Jurkat, Clone E6-1 (cell line): ENCODE data around the gene OVCA2.

Source experiments
- DNase-seq: peaks from one replicate; pipeline ENCODE4 v3.0.0-alpha.2; 2011; ENCODE audit warnings: low read depth, low spot score
- H3K4me3 ChIP-seq: 2 replicates; pipeline ENCODE4 v1.5.1; 2011; ENCODE audit warnings: mild to moderate bottlenecking, low read length, control low read depth, moderate library complexity

The OVCA2 gene

DNA sequence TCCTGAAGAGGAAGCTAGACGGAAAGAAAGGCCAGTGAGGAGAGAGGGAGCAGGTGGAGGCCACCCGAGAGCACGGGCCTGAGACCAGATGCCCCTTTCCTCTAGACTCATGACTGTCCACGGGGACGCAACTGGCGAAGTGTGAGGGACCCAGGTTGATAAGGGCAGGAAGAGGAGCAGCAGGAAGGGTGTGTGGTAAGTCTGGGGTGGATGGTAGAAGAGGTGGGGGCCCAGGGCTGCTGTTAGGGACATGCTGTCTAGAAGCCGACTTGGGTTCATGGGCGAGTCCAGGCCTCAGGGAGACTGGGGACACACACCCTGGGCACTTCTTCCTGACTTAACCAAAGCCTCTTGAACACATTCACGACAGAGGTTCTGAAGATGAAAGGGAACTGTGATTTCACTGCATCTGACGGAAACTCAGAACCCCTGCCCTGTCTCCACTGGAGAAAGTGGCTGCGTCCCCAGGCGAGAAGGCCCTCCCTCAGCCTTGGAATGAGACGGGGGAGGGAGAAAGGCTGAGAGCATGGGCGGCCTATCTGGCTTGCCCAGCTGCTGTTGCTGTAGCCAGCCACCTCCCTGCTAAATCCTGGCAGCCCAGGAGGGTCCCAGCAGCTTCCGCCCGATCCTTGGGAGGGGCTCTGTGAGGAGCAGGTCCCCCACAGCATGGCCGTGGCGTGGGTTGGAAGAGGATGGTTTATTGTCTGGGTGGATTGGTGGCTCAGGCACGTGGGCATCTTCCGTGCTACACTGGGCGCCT lies 19.0 kb downstream of the OVCA2 start:
- no peak for DNase-seq
- H3K4me3 ChIP-seq, result no peak overlapping the region

- DNase-seq, result no peak
These were observed 19.7 kb downstream of the OVCA2 start for GRCh38 chr17:2061441-2061958.

GRCh38 chr17:2062571-2063183 lies 20.9 kb downstream of the OVCA2 start:
- no peak for DNase-seq
- H3K4me3 ChIP-seq, result no peak overlapping the region

More at GRCh38 chr17:2061441-2061958, 19.7 kb downstream of the OVCA2 start:
- H3K4me3 ChIP-seq, result no peak overlapping the region

DNA sequence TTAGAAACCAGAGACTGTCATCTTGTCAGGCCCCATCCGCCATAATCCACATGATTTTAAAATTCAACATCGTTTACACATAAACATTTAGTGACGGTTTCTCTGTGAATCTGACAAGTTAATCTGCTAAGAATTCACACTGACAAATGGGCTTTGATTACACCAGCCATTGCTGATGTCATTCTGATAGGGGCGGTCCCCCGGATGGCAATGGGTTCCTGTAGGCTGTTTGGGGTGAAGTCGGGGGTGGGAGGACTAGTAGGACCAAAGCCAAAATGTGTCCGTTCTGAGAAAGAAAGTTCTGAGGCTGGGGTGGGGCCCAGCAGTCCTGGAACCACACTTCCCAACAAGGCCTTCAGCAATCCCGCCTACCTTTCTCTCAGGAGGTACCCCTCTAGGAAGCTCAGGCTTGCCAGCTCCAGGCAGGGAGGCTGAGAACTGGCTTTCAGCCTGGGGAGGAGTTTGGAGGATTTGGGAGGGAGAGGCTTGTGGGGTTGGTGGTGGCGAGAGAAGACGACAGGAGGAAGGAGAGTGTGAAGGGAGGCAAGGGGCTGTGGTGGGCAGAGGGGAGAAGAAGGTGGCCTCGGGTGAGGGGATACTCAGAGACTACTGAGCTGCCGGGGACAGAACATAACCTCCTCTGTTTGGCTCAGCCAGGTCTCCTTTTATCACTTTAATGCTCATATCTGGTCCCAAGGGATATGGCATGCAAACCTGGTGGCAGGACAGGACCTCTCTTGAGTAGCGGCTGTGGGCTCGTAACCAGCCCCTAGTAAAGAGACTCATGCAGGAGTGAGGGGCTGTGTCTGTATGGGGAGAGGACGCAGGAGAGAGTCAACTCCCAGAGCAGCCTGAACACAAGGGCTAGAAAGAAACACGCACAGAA lies 21.7 kb downstream of the OVCA2 start:
- DNase-seq, result no peak
- H3K4me3 ChIP-seq, result no peak overlapping the region

DNA sequence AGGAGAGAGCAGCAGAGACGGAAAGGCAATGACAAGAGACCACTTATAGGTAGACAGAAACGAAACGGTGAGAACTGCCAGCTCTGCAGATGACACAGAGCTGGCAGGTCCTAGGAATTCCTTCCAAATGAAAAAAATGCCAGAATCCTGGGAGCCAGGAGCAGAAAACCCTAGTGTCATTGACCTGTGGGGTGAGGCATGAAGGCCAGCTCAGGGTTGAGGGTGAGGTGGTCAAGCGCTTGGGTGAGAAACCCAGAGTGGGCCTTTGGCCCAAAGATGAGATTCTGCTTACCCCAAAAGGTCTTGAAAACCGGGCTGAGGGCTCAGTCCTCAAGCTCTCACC lies 22.3 kb downstream of the OVCA2 start:
- DNase-seq, result no peak
- no peak overlapping the region for H3K4me3 ChIP-seq

DNA sequence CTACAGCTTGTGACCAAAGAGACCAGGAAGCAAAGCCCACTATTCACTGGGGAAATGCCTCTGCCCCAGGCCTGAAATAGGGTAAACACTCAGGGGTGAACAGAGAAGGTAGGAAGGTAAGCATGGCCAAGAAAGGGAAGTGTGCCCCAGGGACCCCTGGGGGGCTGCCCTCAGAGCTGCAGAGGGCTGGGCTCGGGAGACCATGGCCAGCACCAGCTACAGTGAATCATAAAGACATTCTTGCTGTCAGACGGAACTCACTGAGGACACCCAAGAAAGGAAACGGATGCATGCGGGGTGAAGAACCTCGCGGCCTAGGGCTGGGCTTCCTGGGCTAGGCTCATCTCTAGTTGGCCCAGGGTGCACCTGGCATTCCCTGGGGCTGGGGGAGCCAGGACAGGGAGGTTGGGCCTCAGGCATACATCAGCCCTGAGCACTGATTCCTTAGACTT lies 22.7 kb downstream of the OVCA2 start:
- DNase-seq, result no peak
- no peak overlapping the region for H3K4me3 ChIP-seq

GRCh38 chr17:2064980-2065785 lies 23.4 kb downstream of the OVCA2 start:
- H3K4me3 ChIP-seq, result no peak overlapping the region
- DNase-seq, result peak; percentile 63

GRCh38 chr17:2065949-2066400 lies 24.2 kb downstream of the OVCA2 start:
- no peak overlapping the region for H3K4me3 ChIP-seq

GRCh38 chr17:2067048-2067561 lies 25.3 kb downstream of the OVCA2 start:
- DNase-seq, result no peak
- peak overlapping the region; percentile 47 for H3K4me3 ChIP-seq

More at GRCh38 chr17:2065949-2066400, 24.2 kb downstream of the OVCA2 start:
- no peak for DNase-seq

DNA sequence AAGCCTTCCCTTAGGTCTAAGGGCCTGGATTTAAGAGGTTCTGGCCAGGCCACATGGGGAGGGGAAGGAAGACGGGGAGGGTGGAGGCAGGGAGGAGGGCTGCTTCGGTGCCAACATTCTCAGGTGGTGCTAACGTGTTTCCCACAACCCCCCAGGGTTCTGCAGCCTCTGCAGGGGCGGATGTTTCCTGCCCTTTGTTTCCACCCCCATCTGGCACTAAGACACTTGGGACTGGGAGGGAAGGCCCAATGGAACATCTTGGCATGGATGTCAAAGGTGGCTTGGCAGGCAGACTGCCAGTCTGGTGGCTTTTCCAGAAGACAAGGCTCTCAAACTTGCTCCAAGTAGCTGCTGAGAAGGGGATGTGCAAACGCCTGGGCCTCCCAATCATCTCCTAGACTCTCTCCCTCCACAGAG lies 25.8 kb downstream of the OVCA2 start:
- peak overlapping the region; percentile 47 for H3K4me3 ChIP-seq
- DNase-seq, result peak; percentile 91

GRCh38 chr17:2068031-2068518 lies 26.3 kb downstream of the OVCA2 start:
- DNase-seq, result peak; percentile 62
- H3K4me3 ChIP-seq, result peak overlapping the region; percentile 47

- DNase-seq, result peak; percentile 74
- peak overlapping the region; percentile 47 for H3K4me3 ChIP-seq
These were observed 26.8 kb downstream of the OVCA2 start for GRCh38 chr17:2068519-2069051.

DNA sequence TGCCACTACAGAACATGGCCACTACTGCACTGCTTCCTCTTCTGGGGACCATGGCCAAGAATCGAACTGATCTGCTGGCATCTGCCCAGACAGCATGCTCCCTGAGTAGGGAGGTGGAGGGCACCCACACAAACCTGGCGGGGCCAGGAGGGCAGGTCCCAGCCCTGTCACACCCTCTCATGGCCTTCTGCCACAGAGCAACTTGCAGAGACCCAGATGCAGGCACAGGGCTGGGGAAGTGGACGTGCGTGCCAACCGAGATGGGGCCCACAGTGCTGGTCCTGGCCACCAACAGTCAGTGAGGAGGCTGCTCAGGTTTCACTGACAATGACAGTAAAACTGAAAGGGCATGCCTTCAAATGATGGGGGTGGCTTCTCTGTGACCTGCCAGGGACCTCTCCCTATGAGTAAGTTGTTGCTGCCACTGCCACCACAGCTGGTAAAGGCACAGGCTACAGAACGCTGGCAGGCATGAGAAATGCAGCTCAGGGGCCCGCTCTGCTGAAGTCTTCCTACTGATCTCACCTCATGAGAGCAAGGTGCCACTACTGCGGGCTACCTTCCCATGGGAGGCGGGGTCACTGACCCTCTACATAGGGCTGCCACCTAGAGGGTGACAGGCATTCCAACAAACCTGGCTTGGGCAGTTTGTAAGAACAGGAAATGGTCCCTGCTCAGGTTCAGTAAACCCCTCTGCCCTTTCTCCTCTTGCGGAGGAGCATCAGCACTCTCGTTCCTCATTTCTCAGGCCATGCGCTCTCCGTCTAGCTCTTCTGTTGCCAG lies 28.6 kb downstream of the OVCA2 start:
- DNase-seq, result no peak
- no peak overlapping the region for H3K4me3 ChIP-seq

- no peak for DNase-seq
- H3K4me3 ChIP-seq, result no peak overlapping the region
These were observed 29.2 kb downstream of the OVCA2 start for GRCh38 chr17:2071024-2071385.

- H3K4me3 ChIP-seq, result no peak overlapping the region
- DNase-seq, result no peak
These were observed 29.8 kb downstream of the OVCA2 start for GRCh38 chr17:2071455-2072281.

- no peak overlapping the region for H3K4me3 ChIP-seq
- DNase-seq, result no peak
These were observed 33.1 kb downstream of the OVCA2 start for GRCh38 chr17:2074919-2075318.
